Tibial nerve (tissue), 4 donors: ENCODE measurements around the gene SPATA13.

ENCODE experiments used
- EP300 ChIP-seq, 2 donors: sonication (generic); formaldehyde crosslinking; IDR thresholded peaks; one replicate each; pipeline ENCODE4 v1.6.1; 2017; ENCODE audit warnings: antibody characterized with exemption in 2 of 2, mild to moderate bottlenecking in 1 of 2
- POLR2A ChIP-seq, 2 donors: fragments of 450-650 bp; IDR thresholded peaks; one replicate each; pipeline ENCODE4 v1.6.1; 2017; ENCODE audit warnings: antibody characterized with exemption in 2 of 2, mild to moderate bottlenecking in 2 of 2, moderate library complexity in 2 of 2
- TF ChIP-seq, protein P1 (sequence below), 5 experiments: fragments of 200-600 bp in 3 of 5; fragments of 450-650 bp in 2 of 5; sonication (generic) in 3 of 5; IDR thresholded peaks; one replicate each; pipeline ENCODE4 v1.5.1; 2016 to 2019; ENCODE audit warnings: antibody characterized with exemption in 5 of 5, mild to moderate bottlenecking in 3 of 5, moderate library complexity in 2 of 5

- TF ChIP-seq EP300 (IDR thresholded peaks at IDR 0.05) (no peak), POLR2A (IDR thresholded peaks at IDR 0.05) (no peak)
- TF ChIP-seq, protein P1, sequence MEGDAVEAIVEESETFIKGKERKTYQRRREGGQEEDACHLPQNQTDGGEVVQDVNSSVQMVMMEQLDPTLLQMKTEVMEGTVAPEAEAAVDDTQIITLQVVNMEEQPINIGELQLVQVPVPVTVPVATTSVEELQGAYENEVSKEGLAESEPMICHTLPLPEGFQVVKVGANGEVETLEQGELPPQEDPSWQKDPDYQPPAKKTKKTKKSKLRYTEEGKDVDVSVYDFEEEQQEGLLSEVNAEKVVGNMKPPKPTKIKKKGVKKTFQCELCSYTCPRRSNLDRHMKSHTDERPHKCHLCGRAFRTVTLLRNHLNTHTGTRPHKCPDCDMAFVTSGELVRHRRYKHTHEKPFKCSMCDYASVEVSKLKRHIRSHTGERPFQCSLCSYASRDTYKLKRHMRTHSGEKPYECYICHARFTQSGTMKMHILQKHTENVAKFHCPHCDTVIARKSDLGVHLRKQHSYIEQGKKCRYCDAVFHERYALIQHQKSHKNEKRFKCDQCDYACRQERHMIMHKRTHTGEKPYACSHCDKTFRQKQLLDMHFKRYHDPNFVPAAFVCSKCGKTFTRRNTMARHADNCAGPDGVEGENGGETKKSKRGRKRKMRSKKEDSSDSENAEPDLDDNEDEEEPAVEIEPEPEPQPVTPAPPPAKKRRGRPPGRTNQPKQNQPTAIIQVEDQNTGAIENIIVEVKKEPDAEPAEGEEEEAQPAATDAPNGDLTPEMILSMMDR (IDR thresholded peaks at IDR 0.05): no peak
These were observed 13.0 kb upstream of the SPATA13 start for GRCh38 chr13:24147570-24147963.
